Liver (tissue), 9 donors: ENCODE measurements around the gene SHANK2. TPM values are rescaled to one million over a fixed set of nuclear protein-coding genes. Genes with fewer than 3 reads are reported as not detected.

Source experiments
- DNase-seq: peaks from one replicate; pipeline ENCODE4 v3.0.0-alpha.2; 2017; ENCODE audit warnings: low spot score
- H3K27ac ChIP-seq, 2 donors: one replicate each; pipeline ENCODE4 v1.7.0; 2013; ENCODE audit warnings: inconsistent platforms in 2 of 2, low read length in 2 of 2, control low read depth in 1 of 2, low read depth in 1 of 2, mild to moderate bottlenecking in 1 of 2
- H3K27me3 ChIP-seq, 4 donors: one replicate each; pipeline versions ENCODE4 v1.6.1 to v1.7.0; 2013; ENCODE audit warnings: low read length in 3 of 4, inconsistent platforms in 1 of 4, mild to moderate bottlenecking in 1 of 4, moderate library complexity in 1 of 4; ENCODE audit not compliant: control insufficient read depth in 4 of 4, insufficient read depth in 4 of 4
- H3K36me3 ChIP-seq, 4 donors: one replicate each; pipeline versions ENCODE4 v1.6.1 to v1.7.0; 2013; ENCODE audit warnings: low read length in 3 of 4, mild to moderate bottlenecking in 3 of 4, low read depth in 1 of 4, moderate library complexity in 1 of 4; ENCODE audit not compliant: control insufficient read depth in 4 of 4, insufficient read depth in 3 of 4
- H3K4me1 ChIP-seq, 4 donors: one replicate each; pipeline versions ENCODE4 v1.6.1 to v1.7.0; 2013; ENCODE audit warnings: low read length in 3 of 4, mild to moderate bottlenecking in 3 of 4, moderate library complexity in 1 of 4; ENCODE audit not compliant: control insufficient read depth in 4 of 4, insufficient read depth in 4 of 4
- H3K4me3 ChIP-seq, 3 donors: one replicate each; pipeline versions ENCODE4 v1.6.1 to v1.7.0; 2013; ENCODE audit warnings: low read length in 3 of 3, control low read depth in 1 of 3, low read depth in 1 of 3, mild to moderate bottlenecking in 1 of 3
- H3K9ac ChIP-seq, 2 donors: one replicate each; pipeline ENCODE4 v1.7.0; 2013; ENCODE audit warnings: low read length in 2 of 2, mild to moderate bottlenecking in 2 of 2, moderate library complexity in 2 of 2, control low read depth in 1 of 2, low read depth in 1 of 2
- H3K9me3 ChIP-seq, 4 donors: one replicate each; pipeline versions ENCODE4 v1.6.1 to v1.7.0; 2013; ENCODE audit warnings: low read length in 3 of 4; ENCODE audit not compliant: control insufficient read depth in 4 of 4
- FOXA2 ChIP-seq: IDR thresholded peaks from 2 replicates; pipeline ENCODE4 v1.6.1; 2016; ENCODE audit warnings: antibody characterized with exemption
- GABPA ChIP-seq, 2 donors: IDR thresholded peaks in 1 of 2; conservative IDR thresholded peaks in 1 of 2; 2 replicates each; pipeline ENCODE4 v1.6.1; 2016; ENCODE audit warnings: antibody characterized with exemption in 2 of 2, mild to moderate bottlenecking in 1 of 2, moderate library complexity in 1 of 2
- HNF4G ChIP-seq: IDR thresholded peaks from 2 replicates; pipeline ENCODE4 v1.6.1; 2016; ENCODE audit warnings: antibody characterized with exemption
- RAD21 ChIP-seq, 2 donors: IDR thresholded peaks; 2 replicates each; pipeline ENCODE4 v1.6.1; 2016; ENCODE audit warnings: antibody characterized with exemption in 2 of 2, mild to moderate bottlenecking in 2 of 2
- SP1 ChIP-seq: IDR thresholded peaks from 2 replicates; pipeline ENCODE4 v1.6.1; 2018; ENCODE audit warnings: antibody characterized with exemption, mild to moderate bottlenecking
- TAF1 ChIP-seq: conservative IDR thresholded peaks from 2 replicates; pipeline ENCODE4 v1.6.1; 2016; ENCODE audit warnings: antibody characterized with exemption, mild to moderate bottlenecking
- YY1 ChIP-seq: IDR thresholded peaks from 2 replicates; pipeline ENCODE4 v1.6.1; 2016; ENCODE audit warnings: antibody characterized with exemption, mild to moderate bottlenecking
- WGBS: extraction: QIAGEN DNeasy Blood & Tissue Kit; methylation state at CpG from one replicate; pipeline ENCODE4 v1.1.7; 2013; 5-methylcytosine and 5-hydroxymethylcytosine counted together
- polyA plus RNA-seq, 2 donors: library from polyadenylated mRNA; stranded (reverse) in 1 of 2; unstranded in 1 of 2; fragments of 200-250 nt in 1 of 2; fragments of >200 nt in 1 of 2; fragmentation: Nextera tagmentation in 1 of 2; extraction: Ambion mirVana in 1 of 2; gene quantifications; one replicate each; pipeline versions ENCODE4 v1.2.1 to v1.2.3, GENCODE V29; 2013 to 2015
- total RNA-seq, 2 donors: library from RNA; depleted of rRNA; stranded (reverse); fragments of >200 nt; gene quantifications; one replicate each; pipeline ENCODE4 v1.2.3, GENCODE V29; 2014
- TF ChIP-seq, protein P1 (sequence below): IDR thresholded peaks from 2 replicates; pipeline ENCODE4 v1.6.1; 2016; ENCODE audit warnings: antibody characterized with exemption
- TF ChIP-seq, protein P2 (sequence below): fragments of 150-350 bp; IDR thresholded peaks from 2 replicates; pipeline ENCODE4 v1.5.1; 2017; ENCODE audit warnings: improper control_type of control experiment, low read depth, low read length; ENCODE audit not compliant: missing input control
- TF ChIP-seq, protein P3 (sequence below): IDR thresholded peaks from 2 replicates; pipeline ENCODE4 v1.6.1; 2016; ENCODE audit warnings: antibody characterized with exemption, mild to moderate bottlenecking
- TF ChIP-seq, protein P4 (sequence below): IDR thresholded peaks from 2 replicates; pipeline ENCODE4 v1.6.1; 2016; ENCODE audit warnings: antibody characterized with exemption
- donor health status: healthy.
- donor health status: healthy.
- donor health status: healthy.
- donor health status: healthy.
- donor health status: healthy.

The SHANK2 gene
- total and polyA plus RNA-seq, 4 donors = 5.4 to 36.4 (median 12.4) TPM

DNA sequence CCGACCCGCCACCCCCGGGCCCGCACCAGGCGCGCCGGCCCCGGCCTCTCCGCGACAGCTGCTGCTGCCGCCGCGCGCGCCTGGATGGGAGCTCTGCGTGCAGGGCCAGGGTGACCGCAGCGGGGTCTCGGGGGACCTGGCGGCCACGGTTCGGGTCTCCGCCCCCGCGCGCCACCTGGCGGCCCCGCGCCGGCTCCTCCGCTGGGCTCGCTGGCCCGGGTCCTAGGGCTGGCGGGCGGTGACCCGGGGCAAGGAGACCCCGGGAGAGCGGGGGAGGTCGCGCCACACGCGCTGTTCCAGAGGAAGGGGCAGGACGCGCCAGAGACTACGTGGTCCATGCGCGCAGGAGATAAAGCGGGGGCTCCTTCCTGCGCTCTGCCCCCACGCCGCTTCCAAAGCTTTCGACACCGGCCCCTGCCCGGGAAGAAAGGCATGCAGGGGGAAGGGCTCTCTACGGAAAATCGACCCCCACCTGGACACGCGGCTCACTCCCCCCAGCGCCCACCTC, 562 bp downstream of the SHANK2 start:
- Histone ChIP-seq H3K4me3 (peak overlapping the region; percentile 75 to 89 (median 76)), H3K27ac (peak overlapping the region; percentile 91 to 95), H3K36me3 (no peaks in the 10 kb centered on the region), H3K9ac (peak overlapping the region in 1 of 2 donors; percentile 82), H3K9me3 (no peaks in the 10 kb centered on the region), H3K27me3 (no peaks in the 10 kb centered on the region), H3K4me1 (peaks cover 9 to 44% (median 34%) of the 10 kb centered on the region in 4 donors)
- TF ChIP-seq YY1 (no peak), FOXA2 (no peak), SP1 (no peak), RAD21 (IDR thresholded peaks at IDR 0.05) (peak in 1 of 2 donors; percentile 31)
- TF ChIP-seq, protein P1, sequence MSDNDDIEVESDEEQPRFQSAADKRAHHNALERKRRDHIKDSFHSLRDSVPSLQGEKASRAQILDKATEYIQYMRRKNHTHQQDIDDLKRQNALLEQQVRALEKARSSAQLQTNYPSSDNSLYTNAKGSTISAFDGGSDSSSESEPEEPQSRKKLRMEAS = no peak
- TF ChIP-seq, protein P2, sequence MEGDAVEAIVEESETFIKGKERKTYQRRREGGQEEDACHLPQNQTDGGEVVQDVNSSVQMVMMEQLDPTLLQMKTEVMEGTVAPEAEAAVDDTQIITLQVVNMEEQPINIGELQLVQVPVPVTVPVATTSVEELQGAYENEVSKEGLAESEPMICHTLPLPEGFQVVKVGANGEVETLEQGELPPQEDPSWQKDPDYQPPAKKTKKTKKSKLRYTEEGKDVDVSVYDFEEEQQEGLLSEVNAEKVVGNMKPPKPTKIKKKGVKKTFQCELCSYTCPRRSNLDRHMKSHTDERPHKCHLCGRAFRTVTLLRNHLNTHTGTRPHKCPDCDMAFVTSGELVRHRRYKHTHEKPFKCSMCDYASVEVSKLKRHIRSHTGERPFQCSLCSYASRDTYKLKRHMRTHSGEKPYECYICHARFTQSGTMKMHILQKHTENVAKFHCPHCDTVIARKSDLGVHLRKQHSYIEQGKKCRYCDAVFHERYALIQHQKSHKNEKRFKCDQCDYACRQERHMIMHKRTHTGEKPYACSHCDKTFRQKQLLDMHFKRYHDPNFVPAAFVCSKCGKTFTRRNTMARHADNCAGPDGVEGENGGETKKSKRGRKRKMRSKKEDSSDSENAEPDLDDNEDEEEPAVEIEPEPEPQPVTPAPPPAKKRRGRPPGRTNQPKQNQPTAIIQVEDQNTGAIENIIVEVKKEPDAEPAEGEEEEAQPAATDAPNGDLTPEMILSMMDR = peak; percentile 54
- under 1% methylated on average over 59 of the region's 59 CpGs for WGBS
- DNase-seq = peak; percentile 59

DNA sequence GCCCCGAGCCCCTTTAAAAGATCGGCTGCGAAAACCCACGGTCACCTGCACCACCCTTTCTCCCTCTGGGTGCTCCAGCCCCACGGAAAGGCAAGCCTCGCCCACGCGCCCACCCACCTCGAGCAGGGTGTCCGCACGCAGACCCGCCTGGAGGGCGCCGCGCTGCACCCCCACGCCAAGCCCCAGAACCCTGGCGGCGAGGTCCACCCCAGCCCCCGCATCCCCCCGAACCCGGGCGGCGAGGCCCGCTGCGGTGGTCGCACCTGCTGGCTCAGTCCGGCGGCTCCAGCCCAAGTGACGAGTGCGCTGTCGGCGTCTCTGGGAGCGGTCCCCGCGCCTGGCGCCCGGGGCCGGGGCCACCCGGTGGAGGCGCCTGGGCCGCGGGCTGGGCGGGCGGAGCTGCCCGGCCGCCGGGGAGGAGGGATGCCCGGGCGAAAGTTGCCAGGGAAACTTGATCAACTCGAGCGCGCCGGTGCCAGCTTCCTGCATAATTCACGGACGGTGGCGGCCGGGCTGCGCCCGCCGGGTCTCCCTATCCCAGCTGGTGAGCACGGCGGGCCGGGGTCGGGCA, 1.1 kb downstream of the SHANK2 start:
- Histone ChIP-seq H3K9me3 (no peaks in the 10 kb centered on the region), H3K9ac (peak overlapping the region in 1 of 2 donors; percentile 23), H3K4me1 (peaks cover 9 to 44% (median 34%) of the 10 kb centered on the region in 4 donors), H3K27ac (peak overlapping the region; percentile 58 to 95), H3K36me3 (peaks cover 0 to 2% (median 0%) of the 10 kb centered on the region in 4 donors), H3K27me3 (no peaks in the 10 kb centered on the region), H3K4me3 (peak overlapping the region; percentile 59 to 89 (median 76))
- no peak for DNase-seq
- TF ChIP-seq HNF4G (no peak), YY1 (no peak), GABPA (IDR thresholded peaks at IDR 0.05 in 1 of 2, conservative IDR thresholded peaks at IDR 0.05 in 1 of 2) (no peak), TAF1 (no peak), SP1 (no peak)
- TF ChIP-seq, protein P3, sequence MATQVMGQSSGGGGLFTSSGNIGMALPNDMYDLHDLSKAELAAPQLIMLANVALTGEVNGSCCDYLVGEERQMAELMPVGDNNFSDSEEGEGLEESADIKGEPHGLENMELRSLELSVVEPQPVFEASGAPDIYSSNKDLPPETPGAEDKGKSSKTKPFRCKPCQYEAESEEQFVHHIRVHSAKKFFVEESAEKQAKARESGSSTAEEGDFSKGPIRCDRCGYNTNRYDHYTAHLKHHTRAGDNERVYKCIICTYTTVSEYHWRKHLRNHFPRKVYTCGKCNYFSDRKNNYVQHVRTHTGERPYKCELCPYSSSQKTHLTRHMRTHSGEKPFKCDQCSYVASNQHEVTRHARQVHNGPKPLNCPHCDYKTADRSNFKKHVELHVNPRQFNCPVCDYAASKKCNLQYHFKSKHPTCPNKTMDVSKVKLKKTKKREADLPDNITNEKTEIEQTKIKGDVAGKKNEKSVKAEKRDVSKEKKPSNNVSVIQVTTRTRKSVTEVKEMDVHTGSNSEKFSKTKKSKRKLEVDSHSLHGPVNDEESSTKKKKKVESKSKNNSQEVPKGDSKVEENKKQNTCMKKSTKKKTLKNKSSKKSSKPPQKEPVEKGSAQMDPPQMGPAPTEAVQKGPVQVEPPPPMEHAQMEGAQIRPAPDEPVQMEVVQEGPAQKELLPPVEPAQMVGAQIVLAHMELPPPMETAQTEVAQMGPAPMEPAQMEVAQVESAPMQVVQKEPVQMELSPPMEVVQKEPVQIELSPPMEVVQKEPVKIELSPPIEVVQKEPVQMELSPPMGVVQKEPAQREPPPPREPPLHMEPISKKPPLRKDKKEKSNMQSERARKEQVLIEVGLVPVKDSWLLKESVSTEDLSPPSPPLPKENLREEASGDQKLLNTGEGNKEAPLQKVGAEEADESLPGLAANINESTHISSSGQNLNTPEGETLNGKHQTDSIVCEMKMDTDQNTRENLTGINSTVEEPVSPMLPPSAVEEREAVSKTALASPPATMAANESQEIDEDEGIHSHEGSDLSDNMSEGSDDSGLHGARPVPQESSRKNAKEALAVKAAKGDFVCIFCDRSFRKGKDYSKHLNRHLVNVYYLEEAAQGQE = no peak
- TF ChIP-seq, protein P4, sequence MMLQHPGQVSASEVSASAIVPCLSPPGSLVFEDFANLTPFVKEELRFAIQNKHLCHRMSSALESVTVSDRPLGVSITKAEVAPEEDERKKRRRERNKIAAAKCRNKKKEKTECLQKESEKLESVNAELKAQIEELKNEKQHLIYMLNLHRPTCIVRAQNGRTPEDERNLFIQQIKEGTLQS = no peak
- TF ChIP-seq, protein P1 = no peak
- WGBS = under 1% methylated on average over 64 of the region's 64 CpGs
